Body of pancreas (tissue), 4 donors: ENCODE measurements around the gene ACSL5.

Experiments used
- POLR2A ChIP-seq, 3 donors: fragments of 450-650 bp; IDR thresholded peaks; one replicate each; pipeline ENCODE4 v1.6.1; 2016; ENCODE audit warnings: antibody characterized with exemption in 3 of 3, mild to moderate bottlenecking in 2 of 3
- TF ChIP-seq, protein P1 (sequence below), 7 experiments: fragments of 450-650 bp in 4 of 7; fragments of 200-600 bp in 3 of 7; sonication (generic) in 3 of 7; IDR thresholded peaks; one replicate each; pipeline ENCODE4 v1.5.1; 2016 to 2019; ENCODE audit warnings: antibody characterized with exemption in 7 of 7

DNA sequence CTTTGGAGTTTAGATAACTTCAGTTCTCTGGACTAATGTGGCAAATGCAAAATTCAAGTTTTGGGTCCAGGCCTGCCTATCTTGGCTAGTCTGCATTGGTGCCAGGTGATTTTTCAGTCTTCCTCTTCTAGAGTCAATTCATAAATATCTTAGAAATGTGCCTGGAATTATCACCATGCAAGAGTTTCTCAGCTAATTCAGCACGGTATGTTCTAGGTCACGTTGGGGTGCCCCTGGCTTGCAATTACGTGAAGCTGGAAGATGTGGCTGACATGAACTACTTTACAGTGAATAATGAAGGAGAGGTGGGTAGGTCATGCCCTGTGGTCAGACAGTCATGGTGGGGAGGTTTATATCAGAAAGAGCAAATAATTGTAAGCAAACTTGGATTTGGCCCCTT lies 47.8 kb downstream of the ACSL5 start:
- TF ChIP-seq POLR2A (IDR thresholded peaks at IDR 0.05), result no peak
- TF ChIP-seq, protein P1, sequence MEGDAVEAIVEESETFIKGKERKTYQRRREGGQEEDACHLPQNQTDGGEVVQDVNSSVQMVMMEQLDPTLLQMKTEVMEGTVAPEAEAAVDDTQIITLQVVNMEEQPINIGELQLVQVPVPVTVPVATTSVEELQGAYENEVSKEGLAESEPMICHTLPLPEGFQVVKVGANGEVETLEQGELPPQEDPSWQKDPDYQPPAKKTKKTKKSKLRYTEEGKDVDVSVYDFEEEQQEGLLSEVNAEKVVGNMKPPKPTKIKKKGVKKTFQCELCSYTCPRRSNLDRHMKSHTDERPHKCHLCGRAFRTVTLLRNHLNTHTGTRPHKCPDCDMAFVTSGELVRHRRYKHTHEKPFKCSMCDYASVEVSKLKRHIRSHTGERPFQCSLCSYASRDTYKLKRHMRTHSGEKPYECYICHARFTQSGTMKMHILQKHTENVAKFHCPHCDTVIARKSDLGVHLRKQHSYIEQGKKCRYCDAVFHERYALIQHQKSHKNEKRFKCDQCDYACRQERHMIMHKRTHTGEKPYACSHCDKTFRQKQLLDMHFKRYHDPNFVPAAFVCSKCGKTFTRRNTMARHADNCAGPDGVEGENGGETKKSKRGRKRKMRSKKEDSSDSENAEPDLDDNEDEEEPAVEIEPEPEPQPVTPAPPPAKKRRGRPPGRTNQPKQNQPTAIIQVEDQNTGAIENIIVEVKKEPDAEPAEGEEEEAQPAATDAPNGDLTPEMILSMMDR (IDR thresholded peaks at IDR 0.05), result no peak
